SK-N-SH (cell line): ENCODE data around the gene AHNAK2. TPM values are rescaled to one million over a fixed set of nuclear protein-coding genes. Genes with fewer than 3 reads are reported as not detected.

ENCODE experiments used
- CTCF ChIA-PET: fragments of 300-600, 350-600 bp; formaldehyde crosslinking; extraction: SDS; loops from one replicate; lab custom pipeline; 2021; lab: Yijun Ruan, JAX
- POLR2A ChIA-PET: fragments of 350-600 bp; sonication (Branson Sonifier 250); formaldehyde crosslinking; extraction: SDS; loops from one replicate; lab custom pipeline; 2020; ENCODE audit warnings: antibody characterized with exemption, inconsistent platforms; lab: Yijun Ruan, JAX
- DNase-seq: peaks from one replicate; pipeline ENCODE4 v3.0.0; 2012
- H2AFZ ChIP-seq: fragments of 200-600 bp; sonication (generic); 2 replicates; pipeline ENCODE4 v1.8.1; 2016; ENCODE audit warnings: antibody characterized with exemption, mild to moderate bottlenecking, low read depth
- H3F3A ChIP-seq: fragments of 200-600 bp; sonication (generic); replicated peaks from 2 replicates; pipeline ENCODE3; 2016; ENCODE audit warnings: antibody characterized with exemption, mild to moderate bottlenecking; ENCODE audit not compliant: insufficient read depth
- H3K27ac ChIP-seq, 2 experiments: fragments of 200-500 bp in 1 of 2; fragments of 200-600 bp in 1 of 2; sonication (Bioruptor generic) in 1 of 2; sonication (generic), shearing (Covaris generic) in 1 of 2; 2 replicates each; pipeline versions ENCODE4 v1.5.1 to v1.6.1; 2014 to 2016; ENCODE audit warnings: low read depth in 2 of 2, inconsistent platforms in 1 of 2, low read length in 1 of 2, mild to moderate bottlenecking in 1 of 2, mixed read lengths in 1 of 2
- H3K27me3 ChIP-seq: fragments of 200-600 bp; sonication (generic), shearing (Covaris generic); 2 replicates; pipeline ENCODE4 v1.6.1; 2016; ENCODE audit warnings: mixed run types; ENCODE audit not compliant: insufficient read depth
- H3K36me3 ChIP-seq, 2 experiments: fragments of 200-500 bp in 1 of 2; fragments of 200-600 bp in 1 of 2; sonication (Bioruptor generic) in 1 of 2; sonication (generic) in 1 of 2; replicated peaks in 1 of 2; 2 replicates each; pipeline versions ENCODE3 to v1.5.1; 2014 to 2016; ENCODE audit warnings: low read length in 1 of 2, mild to moderate bottlenecking in 1 of 2; ENCODE audit not compliant: insufficient read depth in 2 of 2, control insufficient read depth in 1 of 2
- H3K4me1 ChIP-seq, 2 experiments: fragments of 200-500 bp in 1 of 2; fragments of 200-600 bp in 1 of 2; sonication (Bioruptor generic) in 1 of 2; sonication (generic), shearing (Covaris generic) in 1 of 2; 2 replicates each; pipeline versions ENCODE4 v1.5.1 to v1.6.1; 2014 to 2016; ENCODE audit warnings: low read depth in 1 of 2, low read length in 1 of 2, mixed run types in 1 of 2; ENCODE audit not compliant: insufficient read depth in 2 of 2, control insufficient read depth in 1 of 2
- H3K4me2 ChIP-seq: fragments of 200-600 bp; sonication (generic), shearing (Covaris generic); 2 replicates; pipeline ENCODE4 v1.6.1; 2017; ENCODE audit warnings: mixed run types
- H3K4me3 ChIP-seq, 2 experiments: fragments of 200-500 bp in 1 of 2; fragments of 200-600 bp in 1 of 2; sonication (Bioruptor generic) in 1 of 2; sonication (generic), shearing (Covaris generic) in 1 of 2; 2 replicates each; pipeline versions ENCODE4 v1.5.1 to v1.8.1; 2014 to 2016; ENCODE audit warnings: low read depth in 2 of 2, inconsistent platforms in 1 of 2, low read length in 1 of 2, mild to moderate bottlenecking in 1 of 2, mixed read lengths in 1 of 2, moderate library complexity in 1 of 2
- H3K79me2 ChIP-seq: fragments of 200-600 bp; sonication (generic); 2 replicates; pipeline ENCODE4 v1.8.1; 2017; ENCODE audit warnings: mild to moderate bottlenecking; ENCODE audit not compliant: insufficient read depth
- H3K9ac ChIP-seq: fragments of 200-600 bp; sonication (generic); 2 replicates; pipeline ENCODE4 v1.6.1; 2017; ENCODE audit warnings: mixed run types
- H3K9me2 ChIP-seq: fragments of 200-600 bp; sonication (generic); 2 replicates; pipeline ENCODE4 v1.6.1; 2017; ENCODE audit warnings: mixed run types
- H3K9me3 ChIP-seq: fragments of 200-600 bp; sonication (generic); 2 replicates; pipeline ENCODE4 v1.6.1; 2017; ENCODE audit warnings: mixed run types, mild to moderate bottlenecking, moderate library complexity
- H4K20me1 ChIP-seq: fragments of 200-600 bp; sonication (generic); 2 replicates; pipeline ENCODE4 v1.6.1; 2017; ENCODE audit warnings: mild to moderate bottlenecking, mixed run types; ENCODE audit not compliant: insufficient read depth
- CHD2 ChIP-seq: fragments of 150-350 bp; IDR thresholded peaks from 2 replicates; pipeline ENCODE4 v1.6.1; 2018; ENCODE audit warnings: low read length; ENCODE audit not compliant: partially characterized antibody
- EP300 ChIP-seq, 2 experiments: IDR thresholded peaks; 2 replicates each; pipeline versions ENCODE4 v1.4.0 to v1.6.1; 2012; ENCODE audit warnings: borderline replicate concordance in 1 of 2, low read depth in 1 of 2, low read length in 1 of 2
- EZH2phosphoT487 ChIP-seq: fragments of 200-600 bp; sonication (generic); IDR thresholded peaks from 2 replicates; pipeline ENCODE4 v1.6.1; 2017; ENCODE audit warnings: low read depth, mixed run types, mild to moderate bottlenecking, antibody characterized with exemption, moderate library complexity, borderline replicate concordance
- JUND ChIP-seq: IDR thresholded peaks from 2 replicates; pipeline ENCODE4 v1.4.0; 2012
- MEF2A ChIP-seq: IDR thresholded peaks from 2 replicates; pipeline ENCODE4 v1.4.0; 2012; ENCODE audit warnings: low read depth, borderline replicate concordance
- NFIC ChIP-seq: IDR thresholded peaks from 2 replicates; pipeline ENCODE4 v1.4.0; 2012; ENCODE audit warnings: borderline replicate concordance
- RCOR1 ChIP-seq: fragments of 150-350 bp; IDR thresholded peaks from 2 replicates; pipeline ENCODE4 v1.6.1; 2017; ENCODE audit warnings: antibody characterized with exemption, low read length
- SMC3 ChIP-seq: IDR thresholded peaks from 2 replicates; pipeline ENCODE4 v1.6.1; 2012; ENCODE audit warnings: low read depth, low read length, improper control_type of control experiment
- TEAD4 ChIP-seq: IDR thresholded peaks from 2 replicates; pipeline ENCODE4 v1.4.0; 2012; ENCODE audit warnings: mild to moderate bottlenecking, borderline replicate concordance; ENCODE audit not compliant: insufficient read depth
- YY1 ChIP-seq: IDR thresholded peaks from 2 replicates; pipeline ENCODE4 v1.4.0; 2012; ENCODE audit warnings: low read depth, mild to moderate bottlenecking
- WGBS: methylation state at CpG from one replicate; pipeline ENCODE4 v1.1.6; 2017; ENCODE audit warnings: low lambda C conversion rate; 5-methylcytosine and 5-hydroxymethylcytosine counted together
- polyA plus RNA-seq, 3 experiments: library from polyadenylated mRNA; depleted of rRNA; stranded (reverse); fragments of >200 nt; gene quantifications; 2 replicates each; pipeline ENCODE4 v1.2.3, GENCODE V29; 2012
- TF ChIP-seq, protein P1 (sequence below): fragments of 200-600 bp; sonication (generic); IDR thresholded peaks from 2 replicates; pipeline ENCODE4 v1.6.1; 2017; ENCODE audit warnings: antibody characterized with exemption, mild to moderate bottlenecking, moderate library complexity

AHNAK2 gene
- polyA plus RNA-seq, 1 of the 3 experiments (the other 2 are of a cell fraction) = 33.5 TPM

DNA sequence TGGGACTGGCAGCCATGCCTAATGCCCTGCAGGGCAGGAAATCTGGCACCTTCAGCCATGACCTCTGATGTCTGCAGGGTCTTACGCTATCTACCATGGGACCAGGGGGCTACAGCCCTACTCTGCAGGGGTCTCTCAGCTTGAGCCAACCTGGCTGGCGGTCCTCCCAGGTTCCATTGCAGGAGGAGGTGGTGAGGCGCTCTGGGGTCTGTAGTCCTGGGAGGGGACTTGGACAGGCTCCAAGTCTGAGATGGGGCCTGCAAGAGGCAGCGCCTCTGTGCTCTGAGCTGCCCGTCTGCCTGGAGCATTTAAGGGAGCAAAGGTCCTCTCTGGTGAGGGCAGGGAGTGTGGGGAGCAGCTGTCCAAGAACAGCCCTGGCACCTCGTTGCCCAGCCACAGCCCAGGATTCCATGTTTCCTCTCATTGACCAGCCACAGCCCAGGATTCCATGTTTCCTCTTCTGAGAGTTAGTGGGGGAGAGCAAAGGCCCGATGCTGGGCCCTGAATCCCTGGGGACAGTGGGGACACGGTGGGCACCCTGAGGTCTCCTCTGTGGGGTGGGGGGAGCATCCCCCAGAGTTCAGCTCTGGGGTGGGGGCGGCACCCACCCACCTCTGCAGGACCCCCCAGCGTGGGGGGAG, 52.8 kb downstream of the AHNAK2 start:
- Histone ChIP-seq H3K4me2 (no peak overlapping the region), H3K4me3 (no peak overlapping the region)
- POLR2A ChIA-PET = no interaction called here
- TF ChIP-seq CHD2 (no peak), YY1 (no peak), MEF2A (no peak), NFIC (no peak)
- TF ChIP-seq, all 33 proteins: peak for 0
- H3K9me3 ChIP-seq = no peaks in the 10 kb centered on the region
- no peaks in the 10 kb centered on the region; a peak in 1 of 4 replicates for H3K4me1 ChIP-seq
- H3K27ac ChIP-seq = no peak overlapping the region
- no peak for DNase-seq
- no peak overlapping the region for H3K9ac ChIP-seq
- 10% methylated on average over 2 of the region's 10 CpGs for WGBS
- H2AFZ ChIP-seq = no peak overlapping the region
- no peaks in the 10 kb centered on the region for H4K20me1 ChIP-seq
- H3K36me3 ChIP-seq = no peaks in the 10 kb centered on the region
- no peaks in the 10 kb centered on the region for H3K79me2 ChIP-seq
- CTCF ChIA-PET = interaction anchor here (0.8 to 1.3 kb wide), 3 partner anchors 10 to 120 kb away, joined by 3 to 4 read pairs (median 4); no protein-coding TSS in a partner anchor
- H3F3A ChIP-seq = no peaks in the 10 kb centered on the region
- H3K9me2 ChIP-seq = no peaks in the 10 kb centered on the region
- H3K27me3 ChIP-seq = no peaks in the 10 kb centered on the region

- no peak within 1 kb of the TSS for H3K9ac ChIP-seq
- H3K4me2 ChIP-seq = no peak within 1 kb of the TSS
- 74% methylated on average over 9 of the region's 14 CpGs for WGBS
- H3K4me3 ChIP-seq = no peak within 1 kb of the TSS
- no peaks in the 10 kb centered on the region for H3K27me3 ChIP-seq
- no peaks in the 10 kb centered on the region for H3K9me3 ChIP-seq
- CTCF ChIA-PET = interaction anchor here (0.8 kb wide), 1 partner anchor 10 kb away, joined by 4 read pairs; no protein-coding TSS in a partner anchor
- no peak for TF ChIP-seq EP300 (IDR thresholded peaks at IDR 0.05; ENCODE audit: borderline replicate concordance in 1 of 2, low read depth in 1 of 2, low read length in 1 of 2)
- TF ChIP-seq, protein P1, sequence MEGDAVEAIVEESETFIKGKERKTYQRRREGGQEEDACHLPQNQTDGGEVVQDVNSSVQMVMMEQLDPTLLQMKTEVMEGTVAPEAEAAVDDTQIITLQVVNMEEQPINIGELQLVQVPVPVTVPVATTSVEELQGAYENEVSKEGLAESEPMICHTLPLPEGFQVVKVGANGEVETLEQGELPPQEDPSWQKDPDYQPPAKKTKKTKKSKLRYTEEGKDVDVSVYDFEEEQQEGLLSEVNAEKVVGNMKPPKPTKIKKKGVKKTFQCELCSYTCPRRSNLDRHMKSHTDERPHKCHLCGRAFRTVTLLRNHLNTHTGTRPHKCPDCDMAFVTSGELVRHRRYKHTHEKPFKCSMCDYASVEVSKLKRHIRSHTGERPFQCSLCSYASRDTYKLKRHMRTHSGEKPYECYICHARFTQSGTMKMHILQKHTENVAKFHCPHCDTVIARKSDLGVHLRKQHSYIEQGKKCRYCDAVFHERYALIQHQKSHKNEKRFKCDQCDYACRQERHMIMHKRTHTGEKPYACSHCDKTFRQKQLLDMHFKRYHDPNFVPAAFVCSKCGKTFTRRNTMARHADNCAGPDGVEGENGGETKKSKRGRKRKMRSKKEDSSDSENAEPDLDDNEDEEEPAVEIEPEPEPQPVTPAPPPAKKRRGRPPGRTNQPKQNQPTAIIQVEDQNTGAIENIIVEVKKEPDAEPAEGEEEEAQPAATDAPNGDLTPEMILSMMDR = no peak
- no peak for TF ChIP-seq YY1
- no peak for TF ChIP-seq SMC3
- no peak for TF ChIP-seq TEAD4
- no peak for TF ChIP-seq RCOR1
- TF ChIP-seq MEF2A = no peak
- TF ChIP-seq JUND = no peak
- no peak for TF ChIP-seq EZH2phosphoT487
- H3K9me2 ChIP-seq = no peaks in the 10 kb centered on the region
- H3K4me1 ChIP-seq = no peaks in the 10 kb centered on the region; a peak in 1 of 4 replicates
- no peak for DNase-seq
- no peaks in the 10 kb centered on the region for H3F3A ChIP-seq
- H4K20me1 ChIP-seq = no peaks in the 10 kb centered on the region
- no peaks in the 10 kb centered on the region for H3K79me2 ChIP-seq
- no peak within 1 kb of the TSS for H2AFZ ChIP-seq
- no peak within 1 kb of the TSS for H3K27ac ChIP-seq
- H3K36me3 ChIP-seq = no peaks in the 10 kb centered on the region
- POLR2A ChIA-PET = no interaction called here
Observed at GRCh38 chr14:104924421-104925213, 53.6 kb downstream of the AHNAK2 start, which contains the start of gene PLD4. TSS of gene PLD4 (plus strand) at chr14:104924879. CDS start at chr14:104927141, 2,262 bp downstream.
